Neutrophil (primary cell): ENCODE measurements around the gene NFAM1.

Source experiments
- H3K27ac ChIP-seq: fragments of 200-600 bp; sonication (generic); 2 replicates; pipeline ENCODE4 v1.5.1; 2016; ENCODE audit warnings: mild to moderate bottlenecking, moderate library complexity
- H3K27me3 ChIP-seq: fragments of 200-600 bp; sonication (generic); 2 replicates; pipeline ENCODE4 v1.6.0; 2016; ENCODE audit warnings: mild to moderate bottlenecking
- H3K36me3 ChIP-seq: fragments of 200-600 bp; sonication (generic); 2 replicates; pipeline ENCODE4 v1.5.1; 2017
- H3K4me1 ChIP-seq, 2 experiments: fragments of 200-600 bp in 1 of 2; sonication (generic) in 1 of 2; 1 replicate in 1 of 2; 2 replicates in 1 of 2; pipeline versions ENCODE4 v1.5.1 to v1.6.1; 2013 to 2016; ENCODE audit warnings: low read depth in 1 of 2, low read length in 1 of 2, mild to moderate bottlenecking in 1 of 2, moderate library complexity in 1 of 2; ENCODE audit not compliant: control insufficient read depth in 1 of 2, insufficient read depth in 1 of 2
- H3K4me3 ChIP-seq, 2 experiments: fragments of 200-600 bp in 1 of 2; sonication (generic) in 1 of 2; 1 replicate in 1 of 2; 2 replicates in 1 of 2; pipeline ENCODE4 v1.5.1; 2013 to 2016; ENCODE audit warnings: low read depth in 1 of 2, low read length in 1 of 2, mild to moderate bottlenecking in 1 of 2, moderate library complexity in 1 of 2
- H3K9me3 ChIP-seq: fragments of 200-600 bp; sonication (generic); 2 replicates; pipeline ENCODE4 v1.5.1; 2016
- TF ChIP-seq, protein P1 (sequence below): fragments of 200-600 bp; sonication (generic); IDR thresholded peaks from 2 replicates; pipeline ENCODE4 v1.5.1; 2016; ENCODE audit warnings: antibody characterized with exemption

NFAM1 gene

DNA sequence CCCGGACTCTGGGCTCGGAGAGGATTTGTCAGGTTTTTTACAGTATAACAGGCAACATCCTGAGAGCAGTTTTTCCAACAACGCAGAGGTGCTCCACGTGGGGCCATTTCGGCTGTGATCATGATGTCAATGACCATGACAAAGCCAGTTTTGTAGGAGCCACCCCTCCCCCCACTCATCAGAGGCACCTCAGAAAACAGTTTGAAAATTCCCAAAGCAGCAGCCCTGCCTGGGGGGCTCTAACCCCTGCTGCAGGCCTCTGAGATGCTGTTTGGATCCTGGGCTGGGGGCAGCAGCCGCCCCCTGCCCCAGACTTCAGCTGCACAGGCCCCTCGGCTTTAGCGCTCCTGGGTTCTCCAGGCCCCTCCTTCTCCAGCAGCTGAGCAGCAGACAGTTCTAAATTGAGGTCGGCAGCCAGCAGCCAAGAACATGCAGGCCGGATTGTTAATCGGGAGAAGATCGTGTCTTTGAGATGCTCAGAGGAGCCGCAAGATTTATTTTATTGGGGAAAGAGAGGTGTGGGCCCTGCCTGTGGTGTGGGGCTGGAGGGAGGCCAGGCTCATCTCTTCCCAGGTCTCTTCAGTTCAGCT lies 19.4 kb downstream of the NFAM1 start:
- Histone ChIP-seq H3K27me3 (no peaks in the 10 kb centered on the region), H3K4me1 (peaks cover 39 to 40% of the 10 kb centered on the region in 2 experiments), H3K36me3 (peaks cover 95% of the 10 kb centered on the region), H3K9me3 (peaks cover 4% of the 10 kb centered on the region), H3K4me3 (no peak overlapping the region), H3K27ac (peak overlapping the region; percentile 92)
- TF ChIP-seq, protein P1, sequence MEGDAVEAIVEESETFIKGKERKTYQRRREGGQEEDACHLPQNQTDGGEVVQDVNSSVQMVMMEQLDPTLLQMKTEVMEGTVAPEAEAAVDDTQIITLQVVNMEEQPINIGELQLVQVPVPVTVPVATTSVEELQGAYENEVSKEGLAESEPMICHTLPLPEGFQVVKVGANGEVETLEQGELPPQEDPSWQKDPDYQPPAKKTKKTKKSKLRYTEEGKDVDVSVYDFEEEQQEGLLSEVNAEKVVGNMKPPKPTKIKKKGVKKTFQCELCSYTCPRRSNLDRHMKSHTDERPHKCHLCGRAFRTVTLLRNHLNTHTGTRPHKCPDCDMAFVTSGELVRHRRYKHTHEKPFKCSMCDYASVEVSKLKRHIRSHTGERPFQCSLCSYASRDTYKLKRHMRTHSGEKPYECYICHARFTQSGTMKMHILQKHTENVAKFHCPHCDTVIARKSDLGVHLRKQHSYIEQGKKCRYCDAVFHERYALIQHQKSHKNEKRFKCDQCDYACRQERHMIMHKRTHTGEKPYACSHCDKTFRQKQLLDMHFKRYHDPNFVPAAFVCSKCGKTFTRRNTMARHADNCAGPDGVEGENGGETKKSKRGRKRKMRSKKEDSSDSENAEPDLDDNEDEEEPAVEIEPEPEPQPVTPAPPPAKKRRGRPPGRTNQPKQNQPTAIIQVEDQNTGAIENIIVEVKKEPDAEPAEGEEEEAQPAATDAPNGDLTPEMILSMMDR, result no peak

DNA sequence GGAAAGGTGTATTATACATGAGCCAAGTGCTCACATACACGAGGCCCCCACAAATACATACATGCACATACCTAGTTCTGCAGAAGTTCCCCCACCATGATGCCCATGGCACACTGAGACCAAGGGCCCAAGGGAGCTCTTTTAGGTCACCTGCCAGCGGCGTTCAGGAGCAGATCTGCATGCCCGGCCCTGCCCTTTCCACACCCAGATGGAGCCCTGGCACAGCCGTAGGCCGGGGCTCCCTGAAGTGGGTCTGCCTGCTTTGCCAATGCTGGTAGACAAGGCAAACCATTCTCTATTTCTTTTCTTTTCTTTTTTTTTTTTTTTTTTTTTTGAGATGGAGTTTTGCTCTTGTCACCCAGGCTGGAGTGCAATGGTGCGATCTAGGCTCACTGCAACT lies 21.5 kb downstream of the NFAM1 start:
- peaks cover 4% of the 10 kb centered on the region for H3K9me3 ChIP-seq
- H3K36me3 ChIP-seq, result peaks cover 95% of the 10 kb centered on the region
- no peak overlapping the region for H3K4me3 ChIP-seq
- TF ChIP-seq, protein P1, result no peak
- no peak overlapping the region for H3K27ac ChIP-seq
- peaks cover 18% of the 10 kb centered on the region in 2 experiments for H3K4me1 ChIP-seq
- no peaks in the 10 kb centered on the region for H3K27me3 ChIP-seq

- H3K27me3 ChIP-seq, result no peaks in the 10 kb centered on the region
- peak overlapping the region; percentile 43 for H3K27ac ChIP-seq
- no peak overlapping the region for H3K4me3 ChIP-seq
- peaks cover 4% of the 10 kb centered on the region for H3K9me3 ChIP-seq
- peaks cover under 1% of the 10 kb centered on the region in 2 experiments for H3K4me1 ChIP-seq
- peaks cover 100% of the 10 kb centered on the region for H3K36me3 ChIP-seq
- TF ChIP-seq, protein P1, result no peak
Observed at GRCh38 chr22:42408810-42409529, 23.2 kb downstream of the NFAM1 start.

DNA sequence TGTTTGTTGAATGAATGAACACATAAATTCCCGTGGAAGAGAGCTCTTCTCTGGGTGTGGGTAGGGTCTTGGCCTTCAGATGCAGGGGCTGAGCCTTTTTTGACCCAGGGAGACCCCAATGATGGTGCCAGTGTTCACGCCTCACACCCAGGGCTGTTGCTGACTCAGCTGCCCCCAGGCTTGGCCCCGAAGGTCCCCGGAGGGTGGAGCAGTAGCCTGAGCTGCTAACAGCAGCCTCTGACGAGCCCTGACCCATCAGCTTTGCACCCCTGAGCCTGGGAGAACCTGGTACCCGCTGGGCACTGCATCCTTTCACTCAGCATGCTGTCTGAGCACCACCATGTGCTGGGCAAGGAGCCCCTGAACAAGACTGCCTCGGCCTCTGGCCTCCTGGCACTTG lies 23.9 kb downstream of the NFAM1 start:
- H3K27me3 ChIP-seq, result no peaks in the 10 kb centered on the region
- peak overlapping the region; percentile 43 for H3K27ac ChIP-seq
- H3K36me3 ChIP-seq, result peaks cover 100% of the 10 kb centered on the region
- no peak overlapping the region for H3K4me3 ChIP-seq
- H3K4me1 ChIP-seq, result no peaks in the 10 kb centered on the region
- H3K9me3 ChIP-seq, result peaks cover 4% of the 10 kb centered on the region
- TF ChIP-seq, protein P1, result no peak

- H3K27me3 ChIP-seq, result no peaks in the 10 kb centered on the region
- H3K36me3 ChIP-seq, result peaks cover 98% of the 10 kb centered on the region
- no peaks in the 10 kb centered on the region for H3K9me3 ChIP-seq
- TF ChIP-seq, protein P1, result no peak
- peak overlapping the region; percentile 44 for H3K27ac ChIP-seq
- H3K4me3 ChIP-seq, result no peak overlapping the region
- peaks cover 5 to 12% of the 10 kb centered on the region in 2 experiments for H3K4me1 ChIP-seq
Observed at GRCh38 chr22:42404266-42404665, 27.9 kb downstream of the NFAM1 start.
